ENCODE measurements around the gene CDHR1. TPM values are rescaled to one million over a fixed set of nuclear protein-coding genes. Genes with fewer than 3 reads are reported as not detected.

Gene CDHR1
- total and polyA plus RNA-seq, 4 donors: 0.07 to 0.51 (median 0.14) TPM

GRCh38 chr10:84261236-84261915 lies 67.0 kb downstream of the CDHR1 start:
- H3K27me3 ChIP-seq (ENCODE audit: control insufficient read depth in 4 of 4, insufficient read depth in 4 of 4, low read length in 3 of 4): no peaks in the 10 kb centered on the region
- H3K4me3 ChIP-seq (ENCODE audit: low read depth in 1 of 3, low read length in 3 of 3): no peak overlapping the region
- 81% methylated on average over 7 of the region's 7 CpGs for WGBS
- H3K36me3 ChIP-seq (ENCODE audit: control insufficient read depth in 4 of 4, insufficient read depth in 3 of 4, low read depth in 1 of 4, low read length in 3 of 4): no peaks in the 10 kb centered on the region
- no peak for TF ChIP-seq FOXA2 (IDR thresholded peaks at IDR 0.05)
- TF ChIP-seq CTCF (IDR thresholded peaks at IDR 0.05; ENCODE audit: low read depth, low read length, missing input control): no peak
- TF ChIP-seq MAX (IDR thresholded peaks at IDR 0.05): no peak
- TF ChIP-seq JUND (IDR thresholded peaks at IDR 0.05): no peak
- TF ChIP-seq HNF4G (IDR thresholded peaks at IDR 0.05): no peak
- TF ChIP-seq ZBTB33 (IDR thresholded peaks at IDR 0.05): no peak
- no peak for TF ChIP-seq GABPA (IDR thresholded peaks at IDR 0.05 in 1 of 2, conservative IDR thresholded peaks at IDR 0.05 in 1 of 2)
- no peak for TF ChIP-seq RXRA (IDR thresholded peaks at IDR 0.05)
- TF ChIP-seq EGR1 (IDR thresholded peaks at IDR 0.05; ENCODE audit: low read depth in 2 of 2): no peak
- no peak for TF ChIP-seq HNF4A (conservative IDR thresholded peaks at IDR 0.05)
- no peak for TF ChIP-seq ATF3 (IDR thresholded peaks at IDR 0.05)
- no peak overlapping the region for H3K9ac ChIP-seq (ENCODE audit: low read depth in 1 of 2, low read length in 2 of 2)
- H3K9me3 ChIP-seq (ENCODE audit: control insufficient read depth in 4 of 4, low read length in 3 of 4): no peaks in the 10 kb centered on the region
- no peak for DNase-seq (ENCODE audit: low spot score)
- H3K4me1 ChIP-seq (ENCODE audit: control insufficient read depth in 4 of 4, insufficient read depth in 4 of 4, low read length in 3 of 4): peaks cover 0 to 3% (median 0%) of the 10 kb centered on the region in 4 donors
- no peak overlapping the region for H3K27ac ChIP-seq (ENCODE audit: low read depth in 1 of 2, low read length in 2 of 2)

GRCh38 chr10:84262190-84262956 lies 68.0 kb downstream of the CDHR1 start:
- no peak overlapping the region for H3K27ac ChIP-seq (ENCODE audit: low read depth in 1 of 2, low read length in 2 of 2)
- H3K9ac ChIP-seq (ENCODE audit: low read depth in 1 of 2, low read length in 2 of 2): no peak overlapping the region
- no peaks in the 10 kb centered on the region for H3K27me3 ChIP-seq (ENCODE audit: control insufficient read depth in 4 of 4, insufficient read depth in 4 of 4, low read length in 3 of 4)
- 78% methylated on average over 13 of the region's 13 CpGs for WGBS
- no peaks in the 10 kb centered on the region for H3K9me3 ChIP-seq (ENCODE audit: control insufficient read depth in 4 of 4, low read length in 3 of 4)
- no peak overlapping the region for H3K4me3 ChIP-seq (ENCODE audit: low read depth in 1 of 3, low read length in 3 of 3)
- no peaks in the 10 kb centered on the region for H3K36me3 ChIP-seq (ENCODE audit: control insufficient read depth in 4 of 4, insufficient read depth in 3 of 4, low read depth in 1 of 4, low read length in 3 of 4)
- no peaks in the 10 kb centered on the region for H3K4me1 ChIP-seq (ENCODE audit: control insufficient read depth in 4 of 4, insufficient read depth in 4 of 4, low read length in 3 of 4)
- no peak for DNase-seq (ENCODE audit: low spot score)
- no peak for TF ChIP-seq TAF1 (conservative IDR thresholded peaks at IDR 0.05)
- no peak for TF ChIP-seq FOXA2 (IDR thresholded peaks at IDR 0.05)
- no peak for TF ChIP-seq SP1 (IDR thresholded peaks at IDR 0.05)
- no peak for TF ChIP-seq CTCF (IDR thresholded peaks at IDR 0.05; ENCODE audit: low read depth, low read length, missing input control)
- TF ChIP-seq ATF3 (IDR thresholded peaks at IDR 0.05): no peak
- no peak for TF ChIP-seq ZBTB33 (IDR thresholded peaks at IDR 0.05)
- no peak for TF ChIP-seq FOXA1 (IDR thresholded peaks at IDR 0.05)
- TF ChIP-seq MAX (IDR thresholded peaks at IDR 0.05): no peak
- TF ChIP-seq HNF4G (IDR thresholded peaks at IDR 0.05): no peak
- no peak for TF ChIP-seq EGR1 (IDR thresholded peaks at IDR 0.05; ENCODE audit: low read depth in 2 of 2)
- no peak for TF ChIP-seq GABPA (IDR thresholded peaks at IDR 0.05 in 1 of 2, conservative IDR thresholded peaks at IDR 0.05 in 1 of 2)
- TF ChIP-seq NR2F2 (IDR thresholded peaks at IDR 0.05): no peak
- TF ChIP-seq JUND (IDR thresholded peaks at IDR 0.05): no peak
- no peak for TF ChIP-seq HNF4A (conservative IDR thresholded peaks at IDR 0.05)

Data from liver (tissue), 9 donors.